SKM-1 treated with dmso at 0.1 percent for 144 hours (cell line): ENCODE measurements around the gene PPIG.
"Not testable (repeated sequence)": the region's sequence is repeated elsewhere in the genome, so short reads cannot be mapped to it uniquely, and the experiment has no call there.

Source experiments
- DNase-seq: peaks from one replicate; lab custom pipeline; 2025; ENCODE audit not compliant: unreplicated experiment; lab: John Stamatoyannopoulos, UW

PPIG gene

DNA sequence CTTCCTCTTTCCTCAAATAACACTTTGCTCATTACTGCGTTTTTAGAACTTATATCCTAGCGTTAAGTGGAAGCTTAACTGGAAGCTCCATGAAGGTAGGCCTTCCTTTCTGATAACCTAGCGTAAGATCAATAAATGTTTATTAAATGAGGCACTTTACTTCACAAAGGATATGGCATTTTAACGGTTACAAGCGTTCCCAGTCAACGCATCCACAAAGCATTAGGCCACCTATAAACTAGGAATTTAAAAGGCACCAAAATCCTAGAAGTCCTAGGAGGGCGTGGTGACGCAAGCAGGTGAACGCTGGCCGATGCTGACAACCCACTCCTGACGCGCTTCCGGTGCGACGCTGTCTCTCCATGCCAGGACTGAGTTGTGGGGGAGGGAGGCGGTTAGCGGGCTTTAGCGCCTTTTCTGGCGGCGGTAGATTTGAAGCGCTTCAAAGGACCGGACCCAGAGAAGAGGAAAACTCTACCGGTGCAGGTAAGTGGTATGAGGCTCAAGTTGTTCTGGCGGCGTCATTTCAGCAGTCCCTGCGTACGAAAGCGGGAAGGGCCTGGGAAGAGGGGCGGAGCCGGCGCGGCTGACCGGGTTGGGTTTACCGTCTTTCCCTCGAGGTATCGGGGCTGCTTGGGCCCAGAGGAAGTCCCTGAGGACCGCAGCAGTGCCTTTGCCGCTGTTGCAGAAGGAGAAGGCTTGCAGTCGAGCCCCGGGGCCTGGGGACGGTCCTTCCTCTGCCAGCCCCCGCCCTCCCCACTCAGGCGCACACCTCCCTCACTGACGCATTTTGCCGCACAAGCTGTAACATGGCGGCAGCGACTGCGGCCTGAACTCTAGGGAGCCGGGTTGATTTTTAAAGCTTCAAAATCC lies at the start of gene PPIG:
Gene PPIG, plus strand, starts transcription at position 347 of the 873 bp plus-strand sequence. CDS start 19,691 bp downstream, outside the sequence.
- peak; percentile 81 for DNase-seq

DNA sequence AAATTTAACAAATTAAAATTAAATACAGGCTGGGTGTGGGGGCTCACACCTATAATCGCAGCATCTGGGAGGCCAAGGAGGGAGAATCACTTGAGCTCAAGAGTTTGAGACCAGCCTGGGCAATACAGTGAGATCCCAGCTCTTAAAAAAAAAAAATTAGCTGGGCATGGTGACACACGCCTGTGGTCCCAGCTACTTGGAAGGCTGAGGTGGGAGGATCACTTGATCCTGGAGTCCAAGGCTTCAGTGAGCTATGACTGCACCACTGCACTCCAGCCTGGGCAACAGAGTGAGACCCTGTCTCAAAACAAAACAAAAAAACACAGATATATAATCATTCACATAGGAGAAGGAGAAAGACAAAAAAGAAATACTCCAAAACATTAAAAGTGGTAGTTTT lies 44.7 kb upstream of the PPIG start:
- not testable (repeated sequence) for DNase-seq

DNA sequence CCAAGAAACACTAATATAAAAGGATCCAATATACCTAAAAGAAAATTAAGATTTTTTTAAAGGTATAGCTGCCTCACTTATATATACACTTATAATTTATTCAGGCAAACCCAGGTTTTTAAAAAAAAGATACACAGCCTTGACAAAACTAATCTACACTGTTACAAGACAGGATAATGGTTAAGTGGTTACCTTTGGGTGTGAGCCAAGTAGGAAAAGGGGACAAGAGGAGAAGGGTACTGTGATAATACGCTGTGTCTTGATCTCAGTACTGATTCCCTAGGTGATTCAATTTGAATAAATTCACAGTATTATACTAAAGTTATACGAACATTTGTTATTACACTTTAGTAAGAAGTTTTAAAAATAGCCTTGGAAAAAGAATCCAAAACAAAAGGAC lies 44.0 kb upstream of the PPIG start:
- DNase-seq, result no peak

DNA sequence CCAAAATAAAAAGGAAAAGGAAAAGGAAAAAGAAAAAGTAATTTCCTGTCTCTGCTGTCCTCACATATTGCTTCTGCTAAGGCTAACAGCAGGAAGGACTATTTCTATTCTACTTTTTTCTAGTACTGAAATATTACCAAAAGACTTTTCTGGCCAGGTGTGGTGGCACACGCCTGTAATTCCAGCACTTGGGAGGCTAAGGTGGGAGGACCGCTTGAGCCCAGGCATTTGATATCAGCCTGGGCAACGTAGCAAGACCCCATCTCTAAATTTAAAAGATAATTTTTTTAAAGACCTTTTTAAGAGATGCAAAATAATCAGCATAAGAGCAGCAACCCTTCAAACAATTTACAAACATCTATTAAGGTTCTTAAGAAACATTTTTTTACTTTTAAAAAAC lies 41.7 kb upstream of the PPIG start:
- no peak for DNase-seq

DNA sequence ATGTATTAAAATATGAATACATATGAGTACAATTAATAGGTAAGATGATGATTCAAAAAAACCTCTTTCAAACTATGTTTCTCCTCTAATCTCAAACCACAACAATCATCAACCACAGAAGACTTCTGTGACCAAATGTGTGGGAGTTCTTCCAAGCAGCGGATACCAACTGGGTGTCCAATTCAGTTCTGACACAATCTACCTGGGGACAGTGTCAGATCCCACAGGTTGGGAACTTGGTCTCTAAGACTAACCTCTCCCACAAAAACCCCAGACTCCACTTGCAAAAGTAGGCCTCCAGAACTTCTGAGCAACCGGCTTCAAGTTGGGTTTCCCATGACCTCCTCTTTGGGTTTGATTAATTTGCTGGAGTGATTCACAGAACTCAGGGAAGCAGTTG lies 37.4 kb upstream of the PPIG start:
- no peak for DNase-seq

- no peak for DNase-seq
Observed at GRCh38 chr2:169561364-169561763, 22.8 kb upstream of the PPIG start.

DNA sequence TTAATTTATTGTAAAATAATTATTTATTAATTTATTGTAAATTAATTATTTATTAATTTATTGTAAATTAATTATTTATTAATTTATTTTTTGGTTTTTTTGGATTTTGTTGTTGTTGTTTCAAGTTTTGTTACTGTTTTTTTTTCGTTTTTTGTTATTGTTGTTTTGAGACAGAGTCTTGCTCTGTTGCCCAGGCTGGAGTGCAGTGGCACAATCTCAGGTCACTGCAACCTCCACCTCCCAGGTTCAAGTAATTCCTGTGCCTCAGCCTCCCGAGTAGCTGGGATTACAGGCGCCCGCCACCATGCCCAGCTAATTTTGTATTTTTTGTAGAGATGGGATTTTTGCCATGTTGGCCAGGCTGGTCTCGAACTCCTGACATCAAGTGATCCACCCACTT lies 22.1 kb upstream of the PPIG start:
- not testable (repeated sequence) for DNase-seq

- no peak for DNase-seq
Observed at GRCh38 chr2:169562519-169562918, 21.6 kb upstream of the PPIG start.

DNA sequence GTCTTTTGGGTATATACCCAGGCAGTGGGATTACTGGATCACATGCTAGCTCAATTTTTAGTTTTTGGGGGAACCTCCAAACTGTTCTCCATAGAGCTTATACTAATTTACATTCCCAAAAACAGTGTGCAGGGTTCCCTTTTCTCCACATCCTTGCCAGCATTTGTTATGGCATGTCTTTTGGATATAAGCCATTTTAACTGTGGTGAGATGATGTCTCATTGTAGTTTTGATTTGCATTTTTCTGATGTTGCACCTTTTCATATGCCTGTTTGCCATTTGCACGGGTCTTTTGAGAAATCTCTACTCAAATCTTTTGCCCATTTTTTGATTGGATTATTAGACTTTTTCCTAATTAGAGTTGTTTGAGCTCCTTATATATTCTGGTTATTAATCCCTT lies 18.5 kb upstream of the PPIG start:
- DNase-seq, result no peak

DNA sequence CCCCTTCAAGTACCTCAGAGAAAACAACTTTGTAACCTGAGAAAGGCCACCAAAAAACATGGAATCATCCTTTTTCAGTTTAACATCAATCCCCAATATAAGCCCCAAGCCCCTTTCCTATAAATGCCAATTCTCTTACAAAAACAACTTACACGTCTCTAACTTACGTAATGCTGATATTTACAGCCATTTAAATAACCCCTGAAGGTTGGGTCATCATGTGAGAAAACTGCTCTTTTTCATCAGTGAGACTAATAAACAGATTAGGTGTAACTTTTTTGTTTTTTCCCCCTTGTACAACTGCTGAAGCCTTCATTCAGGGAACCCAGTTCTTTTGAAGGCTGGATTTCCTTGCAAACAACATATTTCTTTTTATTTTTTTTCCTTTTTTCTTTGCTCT lies 14.2 kb upstream of the PPIG start:
- no peak for DNase-seq

DNA sequence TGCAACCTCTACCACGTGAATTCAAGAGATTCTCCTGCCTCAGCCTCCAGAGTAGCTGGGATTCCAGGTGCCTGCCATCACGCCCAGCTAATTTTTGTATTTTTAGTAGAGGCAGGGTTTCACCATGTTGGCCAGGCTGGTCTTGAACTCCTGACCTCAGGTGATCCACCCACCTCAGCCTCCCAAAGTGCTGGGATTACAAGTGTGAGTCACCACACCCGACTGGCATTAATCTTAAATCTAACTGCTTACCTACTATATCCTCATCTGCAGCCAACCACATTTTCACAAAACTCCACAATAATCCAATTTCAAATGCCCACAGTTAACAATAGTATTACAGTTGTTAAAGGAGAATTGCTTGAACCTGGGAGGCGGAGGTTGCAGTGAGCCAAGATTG lies 13.4 kb upstream of the PPIG start:
- DNase-seq, result not testable (repeated sequence)

GRCh38 chr2:169571571-169571970 lies 12.6 kb upstream of the PPIG start:
- no peak for DNase-seq

DNA sequence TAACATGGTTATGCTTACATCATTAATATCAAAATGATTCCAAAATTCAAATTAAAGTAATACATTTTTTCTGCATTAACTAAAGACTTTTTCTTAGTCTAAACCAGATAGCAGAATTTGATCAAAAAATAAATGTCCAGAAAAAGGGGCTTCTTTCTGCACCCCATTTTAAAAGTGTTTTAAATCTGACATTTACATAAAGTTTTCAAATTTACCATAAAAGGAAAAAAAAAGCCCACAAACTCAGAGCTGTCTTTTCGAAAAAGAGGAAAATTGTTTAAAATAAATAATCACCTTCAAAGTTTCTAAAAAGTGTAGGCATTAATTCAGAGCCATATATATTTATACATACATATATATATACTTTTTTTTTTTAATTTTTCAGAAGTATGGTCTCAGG lies 12.0 kb upstream of the PPIG start:
- DNase-seq, result no peak

DNA sequence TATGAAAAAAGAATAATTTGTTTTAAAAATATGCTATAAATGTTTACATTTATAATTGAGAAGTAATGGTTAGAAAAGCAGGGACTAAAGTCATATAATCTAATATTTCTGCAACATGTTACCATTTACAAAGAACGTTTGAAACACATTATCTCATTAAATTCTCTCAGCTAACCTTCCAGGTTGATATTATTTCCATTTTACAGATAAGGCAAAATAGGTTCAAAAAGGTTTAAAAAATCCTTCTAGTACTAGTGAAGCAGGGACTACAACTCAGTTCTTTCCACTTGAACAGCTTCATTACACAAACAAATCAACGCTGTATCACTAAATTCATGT lies 11.4 kb upstream of the PPIG start:
- no peak for DNase-seq

DNA sequence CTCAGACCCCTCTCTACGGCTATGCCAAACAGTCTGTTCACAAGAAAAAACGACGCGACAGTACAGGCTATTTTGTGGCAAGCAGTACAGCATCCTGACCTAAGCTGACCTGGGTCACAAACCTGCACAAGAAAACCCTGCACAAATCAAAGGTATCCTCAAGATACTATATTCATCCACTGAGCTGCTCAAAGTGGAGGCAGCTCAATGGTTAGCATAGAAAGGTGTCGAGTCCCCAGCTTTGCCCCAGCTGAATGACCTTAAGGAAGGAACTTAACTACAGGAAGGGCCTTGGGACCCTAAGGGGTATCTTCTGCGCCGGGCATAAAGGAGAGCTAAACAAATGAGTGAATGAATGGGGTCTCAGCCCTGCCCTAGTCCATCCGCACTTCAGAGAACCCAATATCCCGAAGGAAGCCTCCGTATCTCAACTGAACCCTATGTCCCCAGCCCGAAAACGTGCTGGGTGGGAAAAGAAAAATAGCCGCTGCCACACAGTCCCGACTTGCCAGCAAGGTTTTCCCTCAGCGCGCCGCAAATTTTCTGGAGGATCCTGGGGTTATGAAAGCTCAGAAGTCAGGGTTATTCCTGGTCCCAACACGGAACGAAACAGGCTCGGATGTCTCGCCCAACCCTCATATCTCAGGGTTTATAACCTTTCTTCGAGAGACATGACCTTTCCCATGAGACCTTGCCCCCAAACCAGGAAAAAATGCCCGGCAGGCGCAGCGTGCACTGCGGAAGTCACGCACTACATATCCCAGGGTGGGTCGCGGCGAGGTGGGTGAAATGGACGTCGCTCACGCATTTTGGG lies 10.8 kb upstream of the PPIG start, which contains the start of gene FASTKD1:
Gene FASTKD1, minus strand, starts transcription at position 706 of the 814 bp plus-strand sequence. CDS start 1,836 bp downstream, outside the sequence.
- DNase-seq, result peak; percentile 94

DNA sequence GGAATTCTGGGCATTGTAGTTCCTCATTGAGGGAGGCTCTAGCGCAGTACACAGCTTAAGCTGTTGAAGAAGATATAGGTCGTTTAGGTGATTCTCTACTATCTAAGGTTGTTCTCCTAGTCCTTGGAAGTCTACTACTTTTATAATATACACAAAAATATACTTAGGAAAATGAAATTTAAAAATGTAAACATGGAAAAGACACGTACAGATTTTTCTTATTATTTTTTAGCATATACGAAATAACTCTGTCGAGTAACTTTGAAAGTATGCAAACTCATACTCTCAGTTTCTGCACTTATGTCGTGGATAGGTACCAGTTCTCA lies 10.2 kb upstream of the PPIG start:
- DNase-seq, result no peak

DNA sequence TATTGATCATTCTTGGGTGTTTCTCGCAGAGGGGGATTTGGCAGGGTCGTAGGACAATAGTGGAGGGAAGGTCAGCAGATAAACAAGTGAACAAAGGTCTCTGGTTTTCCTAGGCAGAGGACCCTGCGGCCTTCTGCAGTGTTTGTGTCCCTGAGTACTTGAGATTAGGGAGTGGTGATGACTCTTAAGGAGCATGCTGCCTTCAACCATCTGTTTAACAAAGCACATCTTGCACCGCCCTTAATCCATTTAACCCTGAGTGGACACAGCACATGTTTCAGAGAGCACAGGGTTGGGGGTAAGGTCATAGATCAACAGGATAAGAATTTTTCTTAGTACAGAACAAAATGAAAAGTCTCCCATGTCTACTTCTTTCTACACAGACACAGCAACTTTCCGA lies 9.6 kb upstream of the PPIG start:
- not testable (repeated sequence) for DNase-seq

- DNase-seq, result not testable (repeated sequence)
Observed at GRCh38 chr2:169575264-169575663, 8.9 kb upstream of the PPIG start.

GRCh38 chr2:169579044-169579443 lies 5.1 kb upstream of the PPIG start:
- DNase-seq, result no peak

GRCh38 chr2:169582552-169583266 lies 1.4 kb upstream of the PPIG start:
- not testable (repeated sequence) for DNase-seq

GRCh38 chr2:169583518-169583917 lies 633 bp upstream of the PPIG start:
- DNase-seq, result no peak

- DNase-seq, result no peak
Observed at GRCh38 chr2:169585673-169586072, 1.5 kb downstream of the PPIG start.
